Smooth muscle cell of the brain vasculature (primary cell): ENCODE data around the gene DYDC1.
"Not testable (repeated sequence)": the region's sequence is repeated elsewhere in the genome, so short reads cannot be mapped to it uniquely, and the experiment has no call there.

Experiments used
- DNase-seq: peaks from one replicate; pipeline ENCODE4 v3.0.0-alpha.2; 2012; ENCODE audit warnings: low read depth, low spot score

Gene DYDC1

DNA sequence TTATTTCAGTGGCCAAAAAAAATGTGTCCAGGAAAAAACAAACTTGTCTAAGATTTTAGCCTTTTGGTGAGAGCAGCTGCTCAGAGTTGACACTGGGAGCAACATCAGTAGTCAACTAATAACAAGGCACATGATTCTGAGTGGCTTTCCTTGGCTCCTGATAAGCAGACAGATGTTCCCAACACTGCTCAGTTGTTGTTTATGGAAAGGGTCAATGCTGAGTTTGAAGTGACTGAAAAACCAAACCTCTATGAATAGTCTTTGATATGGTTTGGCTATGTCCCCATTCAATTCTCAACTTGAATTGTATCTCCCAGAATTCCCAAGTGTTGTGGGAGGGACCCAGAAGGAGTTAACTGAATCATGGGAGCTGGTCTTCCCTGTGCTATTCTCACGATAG lies 12.3 kb downstream of the DYDC1 start:
- no peak for DNase-seq

DNA sequence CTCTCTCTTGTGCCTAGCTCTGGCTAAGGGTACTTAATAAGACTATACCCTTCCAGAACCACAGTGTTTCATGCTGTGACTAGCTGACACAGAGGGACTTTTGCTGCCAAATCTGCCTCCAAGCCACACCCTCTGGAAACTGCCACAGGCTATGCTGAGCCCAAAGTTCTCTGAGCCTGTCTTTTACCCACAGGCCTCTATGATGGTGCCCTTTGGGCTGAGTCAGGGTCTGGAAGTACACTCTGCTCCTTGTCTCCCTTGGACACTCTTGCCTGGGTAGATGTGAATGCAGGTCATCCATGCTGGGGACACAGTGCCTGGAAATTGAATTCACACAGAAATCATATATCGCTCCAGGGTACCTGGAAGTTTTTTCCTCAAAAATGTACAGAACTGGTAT lies 22.6 kb downstream of the DYDC1 start:
- DNase-seq = no peak

DNA sequence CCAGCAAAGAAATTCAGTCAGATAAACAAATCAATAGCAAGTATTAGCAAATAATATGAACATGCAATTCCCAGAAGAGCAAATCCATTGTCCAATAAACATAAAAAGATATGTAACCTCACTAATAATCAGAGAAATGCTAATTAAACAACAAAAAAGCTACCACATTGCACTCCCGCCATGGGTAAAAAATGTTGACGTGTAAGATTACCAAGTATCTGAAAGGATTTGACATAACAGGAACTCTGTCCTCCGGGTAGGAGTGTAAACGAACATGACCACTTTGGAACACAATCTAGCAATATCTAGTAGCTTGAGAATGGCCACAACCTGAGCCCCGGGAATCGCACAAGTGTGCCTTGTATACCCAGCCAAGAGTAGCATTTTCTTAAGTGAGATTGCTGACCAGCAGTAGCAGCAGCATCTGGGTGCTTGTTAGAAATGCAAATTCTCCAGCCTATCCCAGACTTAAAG lies 31.6 kb downstream of the DYDC1 start:
- DNase-seq = no peak

DNA sequence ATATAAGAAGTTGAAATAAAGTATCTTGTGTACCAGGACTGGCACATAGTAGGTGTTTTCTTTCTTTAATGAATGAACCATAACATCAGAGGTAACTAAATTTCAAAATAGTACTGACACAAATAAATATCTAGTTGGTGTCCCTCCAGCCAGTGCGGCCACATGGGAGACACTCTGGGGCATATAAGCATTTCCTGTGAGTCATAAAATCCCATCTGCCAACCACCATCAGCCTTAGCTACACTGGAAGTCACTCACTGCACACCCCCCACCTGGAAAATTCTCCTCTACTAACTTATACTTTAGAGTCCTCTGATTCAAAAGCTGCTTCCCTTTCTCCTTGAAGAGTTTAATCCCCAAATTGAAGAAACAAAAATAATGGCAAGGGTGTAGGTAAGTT lies 32.5 kb downstream of the DYDC1 start:
- DNase-seq = no peak

DNA sequence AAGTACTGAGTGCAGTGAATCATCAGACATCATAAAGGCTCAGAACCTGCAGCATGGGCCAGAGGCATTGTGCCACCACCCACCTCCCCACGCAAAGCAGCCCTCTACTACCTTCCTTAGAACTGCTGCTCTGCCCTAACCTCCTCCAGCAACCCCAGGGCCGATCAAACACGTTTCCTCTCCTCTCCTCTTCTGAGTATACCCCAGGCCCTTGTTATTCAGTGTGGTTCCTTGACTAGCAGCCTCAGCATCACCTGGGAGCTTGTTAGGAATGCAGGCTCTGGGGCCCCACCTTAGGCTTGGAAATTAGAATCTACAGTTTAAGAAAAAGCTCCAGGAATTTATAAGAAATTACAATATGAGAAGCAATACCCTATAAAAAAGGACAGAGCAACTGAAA lies 33.2 kb downstream of the DYDC1 start:
- DNase-seq = no peak

DNA sequence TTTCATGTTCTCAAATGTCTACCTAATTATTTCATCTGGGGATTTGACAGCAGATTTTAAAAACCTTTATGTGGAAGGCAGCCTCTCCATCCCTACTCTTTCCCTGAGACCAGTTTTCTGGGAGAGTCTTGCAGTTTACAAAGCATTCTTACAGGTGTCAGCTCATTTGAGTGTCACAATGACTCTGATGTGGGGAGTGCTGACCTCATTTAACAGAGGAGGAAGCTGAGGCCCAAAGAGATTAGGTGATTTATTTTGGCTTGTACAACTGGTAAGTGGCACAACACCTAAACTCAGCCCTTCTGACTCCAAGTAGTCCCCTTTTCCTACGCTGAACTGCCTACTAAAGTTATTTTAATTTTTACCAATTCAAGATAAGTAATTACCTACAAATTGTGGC lies 33.8 kb downstream of the DYDC1 start:
- no peak for DNase-seq

DNA sequence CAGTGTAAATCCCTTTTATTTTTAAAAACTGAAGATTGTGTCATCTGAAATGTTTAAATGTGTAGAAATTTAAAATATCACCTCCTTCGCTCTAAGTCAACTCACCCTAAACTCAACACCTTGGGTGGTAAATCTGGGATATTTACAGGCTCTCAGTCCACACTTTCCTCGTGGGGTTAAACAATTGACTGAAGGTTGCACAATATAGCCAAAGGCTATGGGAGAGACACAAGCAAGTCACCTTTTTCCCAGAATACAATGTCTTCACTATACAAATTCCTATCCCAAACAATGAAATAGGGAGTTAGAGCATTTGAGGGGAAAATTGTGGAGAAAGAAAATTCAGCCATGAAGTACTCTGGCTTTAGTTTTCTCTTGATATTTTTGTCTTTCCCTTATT lies 34.4 kb downstream of the DYDC1 start:
- DNase-seq = no peak

DNA sequence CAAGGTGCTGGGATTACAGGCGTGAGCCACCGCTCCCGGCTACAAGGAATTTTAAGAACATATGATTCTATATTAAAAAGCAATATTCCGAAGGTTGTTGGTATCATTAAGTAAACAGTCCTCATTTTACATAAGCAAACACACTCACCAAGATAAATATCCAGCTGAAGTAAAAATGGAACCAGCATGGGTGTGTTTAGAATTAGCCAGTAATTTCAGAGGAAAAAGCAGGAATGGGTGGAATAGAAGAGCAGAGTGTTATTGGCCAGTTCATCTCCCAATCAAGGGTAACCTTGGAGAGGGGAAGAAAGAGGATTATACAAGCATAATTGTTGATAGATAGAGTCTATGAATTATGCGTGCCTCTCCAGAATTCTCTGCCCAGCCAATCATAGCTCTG lies 35.4 kb downstream of the DYDC1 start:
- DNase-seq = no peak

DNA sequence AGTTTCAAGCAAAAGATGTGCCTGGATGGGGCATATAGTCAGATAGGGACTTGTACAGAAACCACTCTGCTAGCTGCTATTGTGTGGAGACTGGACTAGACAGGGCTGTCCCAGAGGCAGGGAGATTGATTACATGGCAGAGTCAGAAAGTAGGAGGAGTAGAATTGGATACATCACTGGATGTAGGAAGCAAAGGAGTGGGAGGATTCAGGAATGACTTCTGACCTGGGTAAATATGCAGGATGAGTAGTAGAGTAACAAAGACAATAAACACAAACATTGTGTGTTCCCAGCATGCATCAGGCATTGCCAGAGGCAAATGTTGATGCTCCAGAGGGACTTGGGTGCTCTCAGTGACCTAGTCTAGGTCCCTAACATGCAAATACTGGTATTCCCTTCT lies 36.2 kb downstream of the DYDC1 start:
- DNase-seq = no peak

DNA sequence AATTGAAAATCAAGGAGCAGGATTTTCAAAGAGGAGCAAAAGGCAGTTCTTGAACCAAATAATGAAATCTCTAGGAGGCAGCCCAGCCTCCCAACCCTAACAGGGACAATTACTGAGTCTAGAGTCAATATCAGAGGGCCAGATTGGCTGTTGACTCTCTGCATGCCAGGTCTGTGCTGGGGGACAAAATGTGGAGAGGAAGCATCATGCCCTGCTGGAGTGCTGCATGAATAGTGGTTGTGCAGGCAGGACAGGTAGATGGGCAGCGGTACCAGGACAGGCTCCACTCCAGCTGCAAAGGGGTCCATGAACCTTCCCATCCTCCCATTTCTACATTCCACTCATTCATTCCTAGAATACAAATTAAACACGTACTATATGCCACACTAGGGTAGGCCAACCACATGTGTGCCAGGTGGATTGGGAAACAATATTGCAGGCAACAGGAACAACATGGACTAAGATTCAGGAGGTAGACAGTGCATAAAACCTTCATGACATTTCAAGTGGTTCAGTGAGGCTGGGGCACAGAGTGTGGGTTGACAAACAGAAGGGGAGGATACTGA lies 36.7 kb downstream of the DYDC1 start:
- DNase-seq = no peak

DNA sequence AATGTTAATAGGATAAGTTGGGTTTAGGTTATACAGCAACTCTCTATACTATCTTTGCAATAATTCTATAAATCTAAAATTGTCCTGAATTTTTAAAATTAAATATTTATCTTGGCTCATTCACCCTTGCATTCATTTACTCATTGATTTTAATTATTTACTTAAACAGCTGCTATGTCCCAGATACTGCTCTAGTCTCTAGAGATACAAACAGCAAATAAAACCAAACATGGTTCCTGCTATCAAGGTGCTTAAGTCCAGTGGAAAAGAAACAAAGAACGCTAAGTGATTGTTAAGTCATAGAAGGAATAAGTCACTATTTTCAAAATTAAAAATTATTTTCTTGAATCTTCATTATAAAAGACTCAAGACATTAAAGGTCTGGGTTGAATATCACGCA lies 37.2 kb downstream of the DYDC1 start:
- no peak for DNase-seq

DNA sequence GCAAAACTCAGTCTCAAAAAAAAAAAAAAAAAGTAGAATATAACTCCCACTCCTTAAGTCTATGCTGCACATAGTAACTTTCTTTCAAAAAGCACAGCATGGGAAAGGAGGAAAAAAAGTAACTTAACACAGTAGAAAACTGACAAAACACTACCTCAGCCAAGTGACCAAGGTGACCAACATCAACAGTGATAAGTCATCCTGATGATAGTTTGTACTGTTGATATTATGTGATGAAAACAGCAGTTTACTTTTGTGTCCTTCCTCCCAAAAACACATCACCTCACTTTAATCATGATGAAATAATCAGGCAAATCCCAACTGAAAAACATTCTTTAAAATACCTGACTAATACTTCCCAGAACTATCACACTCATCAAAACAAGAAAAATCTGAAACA lies 37.8 kb downstream of the DYDC1 start:
- DNase-seq = no peak

DNA sequence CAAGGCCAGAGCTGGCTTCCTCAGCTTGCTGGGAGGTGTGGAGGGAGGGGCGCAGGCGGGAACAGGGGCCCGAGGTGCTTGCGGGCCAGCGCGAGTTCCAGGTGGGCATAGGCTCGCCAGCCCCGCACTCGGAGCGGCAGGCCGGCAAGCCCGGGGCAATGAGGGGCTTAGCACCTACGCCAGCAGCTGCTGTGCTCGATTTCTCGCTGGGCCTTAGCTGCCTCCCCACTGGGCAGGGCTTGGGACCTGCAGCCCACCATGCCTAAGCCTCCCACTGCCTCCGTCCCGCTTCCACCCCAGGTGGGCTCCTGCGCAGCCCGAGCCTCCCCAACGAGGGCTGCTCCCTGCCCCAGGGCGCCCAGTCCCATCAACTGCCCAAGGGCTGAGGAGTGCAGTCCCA lies 41.2 kb downstream of the DYDC1 start:
- no peak for DNase-seq

DNA sequence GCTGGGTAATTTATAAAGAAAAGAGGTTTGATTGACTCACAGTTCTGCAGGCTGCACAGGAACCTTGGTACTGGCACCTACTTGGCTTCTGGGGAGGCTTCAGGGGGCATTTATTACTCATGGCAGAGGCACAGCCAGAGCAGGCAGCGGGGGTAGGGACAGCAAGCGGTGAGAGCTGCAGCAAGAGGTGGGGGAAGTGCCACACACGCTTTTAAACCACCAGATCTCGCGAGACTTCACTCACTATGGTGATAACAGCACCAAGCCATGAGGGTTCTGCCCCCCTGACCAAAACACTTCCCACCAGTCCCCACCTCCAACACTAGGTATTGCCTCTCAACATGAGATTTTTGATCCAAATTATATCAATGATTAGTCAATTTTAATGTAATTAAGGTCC lies 43.0 kb downstream of the DYDC1 start:
- no peak for DNase-seq

DNA sequence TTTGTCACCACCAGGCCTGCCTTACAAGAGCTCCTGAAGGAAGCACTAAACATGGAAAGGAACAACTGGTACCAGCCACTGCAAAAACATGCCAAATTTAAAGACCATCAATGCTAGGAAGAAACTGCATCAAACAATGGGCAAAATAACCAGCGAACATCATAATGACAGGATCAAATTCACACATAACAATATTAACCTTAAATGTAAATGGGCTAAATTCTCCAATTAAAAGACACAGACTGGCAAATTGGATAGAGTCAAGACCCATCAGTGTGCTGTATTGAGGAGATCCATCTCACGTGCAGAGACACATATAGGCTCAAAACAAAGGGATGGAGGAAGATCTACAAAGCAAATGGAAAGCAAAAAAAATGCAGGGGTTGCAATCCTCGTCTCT lies 50.6 kb downstream of the DYDC1 start:
- DNase-seq = not testable (repeated sequence)

DNA sequence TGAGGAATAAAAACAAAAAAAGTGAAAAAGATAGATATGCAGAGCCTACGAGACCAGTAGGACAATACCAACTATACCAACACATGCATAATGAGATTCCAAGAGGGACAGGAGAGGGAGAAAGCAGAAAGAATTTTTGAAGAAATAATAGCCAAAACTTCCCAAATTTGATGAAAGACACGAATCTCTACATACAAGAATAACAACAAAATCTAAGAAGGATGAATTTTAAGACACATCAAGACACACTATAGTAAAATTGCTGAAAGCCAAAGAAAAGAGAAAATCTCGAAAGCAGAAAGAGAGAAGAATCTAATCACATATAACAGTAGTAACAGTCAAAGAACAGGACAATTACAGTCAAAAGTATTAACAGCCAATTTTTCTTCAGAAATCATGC lies 59.6 kb downstream of the DYDC1 start:
- DNase-seq = no peak

DNA sequence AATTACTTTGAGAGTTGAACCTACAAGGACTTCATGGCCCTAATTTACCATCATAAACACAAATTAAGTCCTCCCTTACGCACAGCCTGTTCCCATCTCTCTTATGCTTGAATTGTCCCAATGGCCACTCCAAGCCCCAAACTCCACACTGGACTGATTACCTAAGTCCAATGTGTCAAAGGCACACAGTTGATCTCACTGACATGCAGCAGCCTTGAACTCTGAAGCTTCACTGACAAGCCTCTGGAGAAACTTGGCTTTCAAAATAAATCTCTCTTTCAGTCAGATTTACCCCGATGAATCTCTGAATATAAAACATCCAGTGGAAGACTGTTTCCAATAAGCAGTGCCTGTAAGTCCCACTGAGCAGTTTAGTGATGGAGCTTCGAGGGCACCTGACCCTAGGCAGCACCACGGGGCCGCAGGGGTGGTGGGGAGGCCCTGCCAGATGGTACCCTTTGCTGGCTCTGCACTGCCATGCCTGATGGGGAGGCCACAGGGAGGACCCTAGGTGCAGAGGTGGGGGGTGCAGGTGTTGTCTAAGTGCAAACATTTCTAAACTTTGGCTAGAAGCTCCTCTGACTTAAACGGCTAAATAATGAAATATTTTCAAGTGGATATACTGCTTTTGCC lies 63.8 kb downstream of the DYDC1 start:
- no peak for DNase-seq

DNA sequence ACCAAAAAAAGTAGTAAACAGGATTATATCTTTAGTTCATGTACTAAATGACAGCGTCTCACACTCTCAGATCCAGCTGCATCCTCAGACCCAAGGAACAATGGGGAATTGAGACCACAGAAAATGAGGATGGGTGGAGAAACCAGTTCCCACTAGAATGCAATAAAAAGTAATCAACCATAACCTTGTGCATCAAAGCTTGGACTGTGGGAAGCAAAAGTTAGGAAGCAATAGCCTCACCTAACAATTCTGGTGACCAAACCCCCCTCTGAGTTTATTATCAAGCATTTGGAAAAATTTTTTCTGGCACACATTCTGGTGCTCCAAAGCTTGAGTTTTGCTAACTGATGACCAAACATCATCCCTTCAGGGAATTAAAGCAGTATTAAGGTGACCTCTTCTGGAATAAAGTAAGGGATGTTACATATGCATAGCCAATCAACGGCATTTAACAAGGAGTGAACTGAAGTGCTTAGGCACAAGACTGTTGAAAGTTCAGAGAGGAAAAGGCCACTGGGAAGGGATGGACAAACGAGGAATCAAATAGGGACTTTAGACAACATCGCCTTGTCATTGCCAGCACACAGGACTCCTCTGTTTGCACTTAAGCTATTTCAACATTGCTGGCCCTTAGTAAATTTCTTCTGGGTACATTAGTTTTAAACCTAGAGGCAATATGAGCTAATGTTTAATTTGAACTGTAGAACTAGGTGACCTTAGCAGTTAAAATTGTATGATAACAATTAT lies 65.9 kb downstream of the DYDC1 start:
- DNase-seq = no peak

DNA sequence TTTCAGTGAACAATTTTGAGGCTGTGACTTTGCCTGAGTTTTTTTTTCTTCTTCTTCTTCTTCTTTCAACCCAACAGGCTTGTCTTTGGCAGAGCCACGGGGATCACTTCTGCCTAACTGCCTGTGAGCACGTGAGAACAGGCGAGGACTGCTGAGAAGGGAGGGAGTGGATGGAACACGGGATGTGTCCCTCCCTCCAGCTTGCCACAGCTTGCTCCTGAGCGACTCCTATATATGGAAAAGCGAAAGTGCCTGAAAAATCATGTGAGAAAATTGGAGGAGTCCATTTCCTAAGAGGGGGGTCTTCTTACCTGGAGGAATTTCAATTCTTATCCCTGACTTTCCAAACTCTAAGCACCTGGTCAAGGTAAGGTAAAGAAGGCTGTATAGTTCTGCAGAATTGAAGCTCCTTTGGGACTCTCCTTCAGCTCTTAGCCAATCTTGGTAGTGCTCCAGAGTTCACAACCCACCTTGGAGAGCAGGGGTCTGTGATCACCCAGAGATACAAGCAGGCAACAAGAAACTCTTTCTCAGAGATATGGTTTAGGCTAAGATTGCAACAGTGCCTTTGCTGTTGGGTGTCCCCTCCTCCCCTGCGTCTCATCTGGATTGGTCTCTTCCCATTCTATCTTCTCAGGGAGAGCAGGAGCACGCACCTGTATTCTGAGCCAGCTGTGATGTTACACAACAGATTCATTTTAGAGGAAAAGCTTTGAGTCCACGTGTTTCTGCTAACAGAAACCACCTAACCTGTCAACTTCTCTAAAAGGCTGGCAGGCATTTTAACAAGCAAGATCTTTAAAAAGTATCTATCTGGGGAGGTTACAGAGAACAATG lies 66.9 kb downstream of the DYDC1 start, which contains the start of gene MAT1A:
Gene MAT1A, minus strand, starts transcription at position 208 of the 837 bp plus-strand sequence. CDS start 235 bp downstream, outside the sequence.
- DNase-seq = no peak

DNA sequence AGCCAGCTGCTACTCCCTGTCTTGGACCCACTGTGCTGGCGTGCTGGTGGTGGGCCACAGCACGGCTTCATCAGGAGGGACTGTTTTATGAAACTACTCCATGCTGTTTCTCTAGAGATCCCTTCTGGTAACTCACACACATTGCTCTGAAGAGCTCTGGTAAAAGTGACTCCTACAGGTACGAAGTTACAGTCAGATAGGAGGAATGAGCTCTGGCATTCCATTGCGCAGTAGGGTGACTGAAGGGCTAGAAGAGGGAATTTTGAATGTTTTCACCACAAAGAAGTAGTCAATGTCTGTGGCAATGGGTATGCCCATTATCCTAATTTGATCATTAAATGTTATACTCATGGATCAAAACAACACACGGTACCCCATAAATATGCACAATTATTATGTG lies 67.7 kb downstream of the DYDC1 start:
- DNase-seq = no peak
